Iris pigment epithelial cell (primary cell): ENCODE results near the gene SAP30L.
A peak's percentile ranks its signal among the peaks of the same experiment; 100 is the strongest.

ENCODE experiments used
- DNase-seq: peaks from one replicate; pipeline ENCODE4 v3.0.0-alpha.2; 2011; ENCODE audit warnings: low read depth

Gene SAP30L

GRCh38 chr5:154466147-154466546 is 20.4 kb downstream of the SAP30L start:
- DNase-seq = no peak

- DNase-seq = peak; percentile 74
These were observed 20.9 kb downstream of the SAP30L start for GRCh38 chr5:154466671-154467070.

- peak; percentile 59 for DNase-seq
These were observed 22.0 kb downstream of the SAP30L start for GRCh38 chr5:154467655-154468354.

DNA sequence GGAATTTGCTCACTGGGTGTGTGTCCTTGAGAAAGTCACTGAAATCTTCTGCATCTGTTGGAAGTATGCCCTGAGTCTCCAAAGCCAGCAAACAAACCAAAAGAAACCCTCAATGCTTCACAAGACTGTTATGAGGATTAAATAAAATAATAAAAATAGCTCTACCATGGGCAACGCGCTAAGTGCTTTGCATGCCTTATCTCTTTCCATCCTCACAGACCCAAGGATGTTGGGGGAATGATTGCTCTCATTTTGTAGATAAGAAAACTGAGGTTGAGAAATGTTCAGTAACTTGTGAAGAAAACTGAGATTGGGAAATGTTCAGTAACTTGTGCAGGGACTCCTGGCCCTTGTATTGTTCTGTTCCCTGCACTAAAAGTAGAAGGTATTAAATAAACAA is 24.3 kb downstream of the SAP30L start:
- DNase-seq = no peak

- DNase-seq = no peak
These were observed 25.4 kb downstream of the SAP30L start for GRCh38 chr5:154470947-154471870.

DNA sequence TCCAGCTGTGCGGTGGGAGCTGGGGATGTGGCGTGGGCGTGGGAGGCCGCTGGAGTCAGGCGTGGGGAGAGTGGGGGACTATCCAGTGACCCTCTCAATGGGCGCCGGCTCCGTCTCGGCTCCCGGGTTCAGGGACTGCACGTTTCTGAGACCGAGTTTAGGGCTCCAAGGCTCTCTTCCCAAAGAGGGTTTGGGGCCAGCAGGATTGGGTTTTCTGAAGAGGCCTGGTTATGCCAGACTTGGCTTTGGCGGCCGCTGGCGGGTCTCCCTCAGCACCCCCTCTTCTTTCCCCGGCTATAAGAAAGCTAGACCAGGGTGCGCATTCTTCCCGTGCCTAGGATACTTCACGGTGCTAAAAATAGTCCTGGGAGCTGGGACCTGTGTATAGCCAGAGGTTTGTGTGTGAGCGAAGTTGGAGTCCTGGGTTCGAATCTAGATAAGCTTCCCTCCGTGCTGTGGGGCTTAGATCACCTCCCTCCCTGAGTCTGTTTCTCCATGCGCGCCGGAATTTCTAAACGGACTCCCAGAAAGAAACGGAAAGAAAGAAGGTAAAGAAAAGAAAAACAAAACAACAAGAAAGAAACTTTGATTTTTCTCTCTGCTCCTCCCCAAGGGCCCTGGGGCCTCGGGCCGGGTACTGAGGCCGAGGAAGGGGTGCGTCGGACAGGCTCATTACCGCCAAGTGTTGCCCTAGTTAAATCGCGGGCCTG is 27.2 kb downstream of the SAP30L start:
- no peak for DNase-seq

DNA sequence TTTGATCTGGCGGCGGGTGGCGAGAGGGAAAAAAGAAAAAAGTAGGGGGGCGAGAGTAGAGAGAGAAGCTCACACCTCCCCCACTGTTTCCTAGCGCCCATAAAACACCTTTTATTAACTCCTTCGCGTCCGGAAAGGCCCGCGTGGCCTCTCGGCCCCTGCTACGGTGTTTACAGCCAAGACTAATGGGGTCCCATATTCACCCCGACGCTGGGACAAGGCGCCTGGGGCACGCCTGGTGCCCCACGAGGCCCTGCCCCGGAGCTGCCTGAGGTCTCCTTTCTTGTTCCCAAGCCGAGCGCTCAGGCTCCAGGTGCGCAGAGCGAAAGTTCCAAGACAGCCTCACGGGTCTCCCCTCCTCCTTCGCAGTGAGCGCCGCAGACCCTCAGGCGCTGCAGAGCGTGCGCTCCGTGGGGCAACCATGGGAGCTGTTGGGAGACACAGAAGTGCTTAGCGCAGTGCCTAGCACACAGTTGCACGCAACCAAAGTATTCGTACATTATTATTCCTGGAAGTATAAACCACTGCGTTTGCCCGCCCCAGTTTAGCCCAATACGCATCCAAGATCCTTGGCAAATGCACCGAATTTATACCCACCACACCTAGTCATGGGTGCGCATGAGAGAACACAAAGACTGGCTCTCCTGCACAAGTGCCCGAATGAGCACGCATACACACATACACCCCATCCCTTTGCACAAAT is 27.9 kb downstream of the SAP30L start:
- no peak for DNase-seq

DNA sequence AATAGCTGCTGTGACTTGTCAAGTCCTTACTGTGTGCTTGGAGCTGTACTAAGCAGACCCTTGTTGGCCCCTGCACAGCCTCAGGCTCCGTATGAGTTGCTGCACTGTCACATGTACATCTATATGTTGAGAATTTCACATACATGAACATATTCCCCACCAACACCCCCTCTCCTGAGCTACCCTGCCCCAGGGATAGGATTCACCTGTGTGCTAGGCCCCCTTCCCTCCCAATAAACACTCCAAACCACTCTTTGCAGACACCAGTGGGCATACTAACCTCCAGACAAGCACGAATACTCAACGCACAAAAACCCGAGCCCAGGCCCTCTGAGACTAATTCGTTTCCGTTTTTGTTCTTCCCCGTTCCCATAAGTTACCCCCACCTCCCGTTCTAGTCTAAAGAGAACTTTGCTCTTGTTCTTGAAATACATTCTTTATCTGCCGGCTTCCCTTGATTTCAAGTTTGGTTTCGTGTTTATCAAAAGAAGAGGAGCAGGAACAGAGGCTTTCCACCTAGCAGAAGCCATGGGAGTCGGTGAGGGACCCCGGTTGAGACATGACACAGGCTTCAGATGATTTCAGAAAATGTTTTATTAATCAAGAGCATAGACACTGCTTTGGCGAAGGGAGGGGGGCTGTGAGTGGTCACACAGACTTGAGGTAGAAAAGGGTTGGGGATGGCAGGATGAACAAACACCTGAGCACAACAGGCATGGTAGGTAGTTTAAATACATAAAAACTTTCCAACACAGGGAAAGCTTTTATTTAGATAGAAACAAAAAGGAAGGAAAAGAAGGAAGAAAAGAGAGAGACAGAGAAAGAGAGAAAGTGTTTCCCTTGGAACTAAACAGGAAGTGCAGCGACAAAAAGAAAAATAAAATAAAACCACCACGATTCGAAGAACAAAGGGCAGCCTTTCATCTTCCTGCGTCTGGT is 28.9 kb downstream of the SAP30L start:
- no peak for DNase-seq

DNA sequence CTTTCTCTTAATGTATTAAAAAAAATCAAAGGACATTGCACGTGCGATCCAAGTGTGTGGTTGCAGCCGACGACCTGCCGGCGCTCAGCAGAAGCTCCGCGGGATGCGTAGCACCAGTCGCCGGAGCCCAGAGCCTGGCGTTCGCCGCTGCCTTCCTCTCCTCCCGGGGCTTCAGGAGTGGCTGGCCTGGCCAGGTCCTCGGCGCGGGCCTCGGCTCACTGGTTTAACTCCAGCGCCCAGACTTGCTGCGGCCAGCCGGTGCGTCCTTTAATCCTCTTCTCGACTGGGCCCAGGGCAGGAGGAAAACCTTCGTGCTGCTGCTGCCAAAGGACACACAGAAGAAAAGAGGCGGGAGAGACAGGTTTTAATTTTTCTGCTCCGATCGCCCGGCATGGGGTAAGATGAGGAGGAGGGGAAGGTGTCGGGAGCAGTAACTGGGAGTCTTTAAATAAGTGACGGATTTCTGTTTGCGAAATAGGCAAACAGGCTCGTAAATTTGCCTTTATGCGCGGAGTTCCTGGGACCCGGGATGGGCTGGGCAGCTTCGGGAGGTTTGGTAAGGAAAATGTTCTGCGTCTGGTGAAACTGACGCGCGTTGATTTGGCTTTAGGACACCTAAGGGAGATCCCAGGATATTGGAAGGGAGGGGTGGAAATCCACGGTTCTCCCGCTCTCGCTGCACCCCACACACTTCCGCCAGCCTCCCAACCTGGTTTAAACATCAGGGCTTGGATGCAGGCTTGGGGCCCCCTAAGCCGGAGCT is 30.0 kb downstream of the SAP30L start:
- DNase-seq = no peak

- no peak for DNase-seq
These were observed 30.8 kb downstream of the SAP30L start for GRCh38 chr5:154476354-154477205.

DNA sequence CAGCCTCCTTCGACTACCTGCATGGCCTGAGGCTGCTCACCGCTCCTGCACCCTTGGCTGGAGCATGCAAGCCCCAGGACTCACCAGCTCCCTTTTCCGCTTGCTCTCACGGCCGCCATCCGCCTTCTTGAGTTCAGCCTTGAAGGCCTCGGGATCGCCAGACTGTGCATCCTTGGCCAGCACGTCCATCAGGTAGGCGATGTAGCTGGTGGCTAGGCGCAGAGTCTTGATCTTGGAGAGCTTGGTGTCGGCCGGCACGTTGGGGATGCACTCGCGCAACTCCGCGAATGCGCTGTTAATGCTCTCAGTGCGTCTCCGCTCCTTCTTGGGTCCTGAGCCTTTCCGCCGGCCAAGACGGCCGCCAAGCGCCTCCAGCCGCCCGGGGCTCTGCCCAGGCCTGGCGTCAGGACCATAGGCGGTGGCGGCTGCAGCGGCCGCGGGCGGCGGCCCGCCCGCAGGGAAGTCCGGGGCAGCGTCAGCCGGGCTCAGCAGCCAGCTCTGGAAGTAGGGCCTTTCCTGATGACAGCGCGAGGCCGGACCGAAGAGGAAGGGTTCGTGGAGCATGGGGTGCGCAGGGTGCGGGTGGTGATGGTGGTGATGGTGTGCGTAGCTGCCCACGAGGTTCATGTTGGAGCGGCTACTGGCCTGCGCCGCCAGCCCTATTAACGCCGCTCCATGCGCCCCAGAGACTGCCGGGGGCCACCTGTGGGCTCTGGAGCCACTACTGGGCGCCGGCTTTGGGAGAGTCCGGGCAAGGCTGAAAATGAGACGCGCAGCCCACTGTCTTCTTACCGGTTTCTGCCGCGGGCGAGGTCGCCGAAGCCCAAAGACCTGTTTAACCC is 31.8 kb downstream of the SAP30L start:
- no peak for DNase-seq

GRCh38 chr5:154478224-154478565 is 32.4 kb downstream of the SAP30L start, which contains the start of gene HAND1:
Gene HAND1, minus strand, starts transcription at chr5:154478227. Its CDS starts 219 bp downstream, at chr5:154478008.
- no peak for DNase-seq

DNA sequence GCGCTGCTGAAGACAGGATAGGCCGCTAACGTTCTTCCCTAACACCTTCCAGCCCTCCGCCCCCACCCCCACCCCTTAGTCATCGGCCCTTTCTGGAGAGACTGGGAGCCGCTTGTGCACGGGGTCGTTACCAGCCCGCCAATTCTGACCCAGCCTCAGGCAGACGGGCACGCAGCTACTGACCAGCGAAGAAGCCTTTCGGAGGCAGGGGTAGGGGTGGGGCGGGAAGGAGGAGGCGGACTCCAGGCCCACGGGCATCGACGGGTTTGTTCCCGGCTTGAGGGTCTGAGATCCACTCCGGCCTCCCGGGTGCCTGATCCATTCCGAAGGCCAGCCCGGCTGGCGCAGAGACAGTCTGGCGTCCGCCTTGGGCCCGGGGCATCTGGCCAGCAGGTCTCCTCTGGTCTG is 33.0 kb downstream of the SAP30L start:
- DNase-seq = no peak

DNA sequence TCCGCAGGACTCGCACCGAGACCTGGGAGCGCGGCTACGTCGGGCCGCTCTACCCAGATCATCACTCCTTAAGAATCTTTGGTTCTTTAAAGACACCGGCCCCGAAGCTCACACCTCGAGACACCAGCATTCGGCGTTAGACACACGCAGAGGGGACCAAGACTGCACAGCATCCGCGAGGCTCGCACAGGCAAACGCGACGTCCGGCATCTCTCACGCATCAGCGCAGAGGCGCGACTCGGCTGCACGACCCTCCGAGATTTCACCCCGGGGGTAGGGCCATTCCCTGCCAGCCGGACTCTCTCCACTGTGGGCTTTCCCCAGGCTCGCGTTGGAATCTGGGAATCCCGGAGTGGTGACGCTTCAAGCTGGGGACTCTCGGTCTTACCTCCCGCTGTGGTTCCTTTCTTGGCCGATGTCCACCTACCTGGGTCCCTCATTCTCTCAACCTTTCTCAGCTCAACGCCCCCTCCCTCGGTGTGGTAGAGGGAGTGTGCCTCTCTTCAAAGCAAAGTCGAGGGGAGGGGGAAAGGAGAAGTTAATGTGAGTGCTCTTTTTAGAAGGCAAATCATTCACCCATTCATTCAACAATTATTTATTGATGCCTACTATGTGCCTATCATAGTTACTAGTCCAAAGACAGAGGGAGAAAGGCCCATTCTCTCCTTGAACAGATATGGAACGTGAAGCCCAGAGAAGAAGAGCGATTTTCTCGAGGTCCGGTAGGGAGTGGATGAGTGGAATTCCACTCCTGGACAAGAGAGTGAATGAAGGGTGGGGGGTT is 33.6 kb downstream of the SAP30L start:
- no peak for DNase-seq

GRCh38 chr5:154479944-154480750 is 34.4 kb downstream of the SAP30L start:
- DNase-seq = no peak

- no peak for DNase-seq
These were observed 35.0 kb downstream of the SAP30L start for GRCh38 chr5:154480847-154481246.
